NCI-H1105 treated with DMSO at 0.1 percent for 48 hours (cell line): Measurements from ENCODE around the gene STK24.
A peak's percentile ranks its signal among the peaks of the same experiment; 100 is the strongest.

Source experiments
- DNase-seq: peaks from one replicate; lab custom pipeline; 2025; lab: John Stamatoyannopoulos, UW

The STK24 gene

GRCh38 chr13:98509271-98510155 is 67.4 kb downstream of the STK24 start:
- DNase-seq: no peak

GRCh38 chr13:98508685-98509084 is 68.2 kb downstream of the STK24 start:
- DNase-seq: no peak

GRCh38 chr13:98508280-98508679 is 68.6 kb downstream of the STK24 start:
- DNase-seq: no peak

- peak; percentile 50 for DNase-seq
Measured at GRCh38 chr13:98507282-98507797, 69.6 kb downstream of the STK24 start.

GRCh38 chr13:98506728-98507230 is 70.1 kb downstream of the STK24 start:
- no peak for DNase-seq

- no peak for DNase-seq
Measured at GRCh38 chr13:98506322-98506721, 70.6 kb downstream of the STK24 start.

- no peak for DNase-seq
Measured at GRCh38 chr13:98505217-98505616, 71.7 kb downstream of the STK24 start.

- no peak for DNase-seq
Measured at GRCh38 chr13:98504371-98504963, 72.4 kb downstream of the STK24 start.

- DNase-seq: no peak
Measured at GRCh38 chr13:98504029-98504351, 72.9 kb downstream of the STK24 start.

GRCh38 chr13:98503175-98504028 is 73.5 kb downstream of the STK24 start:
- no peak for DNase-seq

GRCh38 chr13:98500963-98501421 is 75.9 kb downstream of the STK24 start:
- no peak for DNase-seq

- no peak for DNase-seq
Measured at GRCh38 chr13:98496966-98497365, 79.9 kb downstream of the STK24 start.

- DNase-seq: no peak
Measured at GRCh38 chr13:98496479-98496791, 80.5 kb downstream of the STK24 start.

GRCh38 chr13:98495627-98496478 is 81.1 kb downstream of the STK24 start:
- DNase-seq: no peak

- no peak for DNase-seq
Measured at GRCh38 chr13:98494769-98495168, 82.1 kb downstream of the STK24 start.

GRCh38 chr13:98493042-98493712 is 83.7 kb downstream of the STK24 start:
- no peak for DNase-seq

- no peak for DNase-seq
Measured at GRCh38 chr13:98492335-98493041, 84.4 kb downstream of the STK24 start.

GRCh38 chr13:98490866-98491265 is 86.0 kb downstream of the STK24 start:
- DNase-seq: no peak

- no peak for DNase-seq
Measured at GRCh38 chr13:98490195-98490836, 86.6 kb downstream of the STK24 start.
